HCT116 (cell line): ENCODE data around the gene SMAD2. TPM values are rescaled to one million over a fixed set of nuclear protein-coding genes. Genes with fewer than 3 reads are reported as not detected.

Source experiments
- ATAC-seq: fragments of 200-7000 bp; cut with Tn5 transposase; 2 replicates; pipeline ENCODE4 v1.9.1; 2020; ENCODE audit warnings: mild to moderate bottlenecking, moderate library complexity
- BruUV-seq: library from RNA; stranded (reverse); fragments of 400-500 nt; replicated peaks from 2 replicates; lab custom pipeline; 2021; lab: Mats Ljungman, UMichigan
- CTCF ChIA-PET: fragments of 300-600 bp; sonication (Branson Sonifier 250); formaldehyde crosslinking; loops from one replicate; lab custom pipeline; 2021; ENCODE audit warnings: antibody characterized with exemption; lab: Charles Lee
- POLR2A ChIA-PET: fragments of 300-600, 350-600 bp; sonication (Branson Sonifier 250); formaldehyde crosslinking; loops from one replicate; lab custom pipeline; 2021; ENCODE audit warnings: antibody characterized with exemption; lab: Charles Lee
- RAD21 ChIA-PET, 2 experiments: fragments of 300-600 bp; sonication (Branson Sonifier 250); formaldehyde crosslinking; loops; one replicate each; lab custom pipeline; 2023; ENCODE audit warnings: low total read pairs in 2 of 2; ENCODE audit not compliant: uncharacterized antibody in 2 of 2, unreplicated experiment in 2 of 2, low non-redundant PET in 1 of 2; lab: Charles Lee
- DNase-seq: peaks from one replicate; pipeline ENCODE4 v3.0.0-alpha.2; 2010; ENCODE audit warnings: low read depth, low spot score
- H2AFZ ChIP-seq: fragments of 200-600 bp; shearing (Covaris generic), sonication (generic); 2 replicates; pipeline ENCODE4 v1.6.1; 2017; ENCODE audit warnings: low read depth, mixed run types, mixed read lengths, antibody characterized with exemption, low read length; ENCODE audit not compliant: poor library complexity, severe bottlenecking
- H3K27ac ChIP-seq: 2 replicates; pipeline ENCODE4 v1.5.1; 2012; ENCODE audit warnings: low read depth, low read length
- H3K27me3 ChIP-seq: fragments of 200-600 bp; sonication (generic); 2 replicates; pipeline ENCODE4 v1.6.1; 2016; ENCODE audit warnings: mixed run types, low read length, mixed read lengths; ENCODE audit not compliant: insufficient read depth
- H3K36me3 ChIP-seq, 2 experiments: fragments of 200-500 bp in 1 of 2; fragments of 200-600 bp in 1 of 2; sonication (Bioruptor generic) in 1 of 2; sonication (generic) in 1 of 2; 2 replicates each; pipeline versions ENCODE4 v1.5.1 to v1.6.1; 2014 to 2016; ENCODE audit warnings: low read length in 2 of 2, inconsistent platforms in 1 of 2, mixed read lengths in 1 of 2, mixed run types in 1 of 2; ENCODE audit not compliant: insufficient read depth in 2 of 2, control insufficient read depth in 1 of 2
- H3K4me1 ChIP-seq, 2 experiments: fragments of 200-600 bp in 1 of 2; sonication (generic) in 1 of 2; 2 replicates each; pipeline versions ENCODE4 v1.5.1 to v1.6.1; 2012 to 2017; ENCODE audit warnings: low read length in 2 of 2, inconsistent platforms in 1 of 2, mild to moderate bottlenecking in 1 of 2, mixed read lengths in 1 of 2, mixed run types in 1 of 2, moderate library complexity in 1 of 2; ENCODE audit not compliant: insufficient read depth in 2 of 2, control insufficient read depth in 1 of 2
- H3K4me2 ChIP-seq: fragments of 200-600 bp; sonication (generic); 2 replicates; pipeline ENCODE4 v1.6.1; 2017; ENCODE audit warnings: mixed run types, low read length, mixed read lengths
- H3K4me3 ChIP-seq, 2 experiments: fragments of 200-600 bp in 1 of 2; sonication (generic) in 1 of 2; replicated peaks in 1 of 2; 2 replicates each; pipeline ENCODE4 v1.5.1; 2011 to 2016; ENCODE audit warnings: low read length in 2 of 2, control low read depth in 1 of 2, low read depth in 1 of 2, mild to moderate bottlenecking in 1 of 2, mixed read lengths in 1 of 2, mixed run types in 1 of 2
- H3K79me2 ChIP-seq: fragments of 200-600 bp; sonication (generic); 2 replicates; pipeline ENCODE4 v1.6.1; 2017; ENCODE audit warnings: mild to moderate bottlenecking, mixed run types, low read length, moderate library complexity, mixed read lengths; ENCODE audit not compliant: insufficient read depth
- H3K9ac ChIP-seq: fragments of 200-600 bp; sonication (generic); 2 replicates; pipeline ENCODE4 v1.6.1; 2016; ENCODE audit warnings: low read length, mixed read lengths
- H3K9me2 ChIP-seq: fragments of 200-600 bp; sonication (generic), shearing (Covaris generic); 2 replicates; pipeline ENCODE4 v1.6.1; 2017; ENCODE audit warnings: mixed run types, mild to moderate bottlenecking, moderate library complexity; ENCODE audit not compliant: insufficient read depth
- H3K9me3 ChIP-seq, 2 experiments: fragments of 200-500 bp in 1 of 2; fragments of 200-600 bp in 1 of 2; sonication (Bioruptor generic) in 1 of 2; sonication (generic) in 1 of 2; 2 replicates each; pipeline ENCODE4 v1.6.1; 2014 to 2017; ENCODE audit warnings: low read length in 2 of 2, mixed read lengths in 2 of 2, inconsistent platforms in 1 of 2, low read depth in 1 of 2, mild to moderate bottlenecking in 1 of 2, mixed run types in 1 of 2, moderate library complexity in 1 of 2; ENCODE audit not compliant: control insufficient read depth in 1 of 2, insufficient read depth in 1 of 2
- H4K20me1 ChIP-seq: fragments of 200-600 bp; sonication (generic), shearing (Covaris generic); 2 replicates; pipeline ENCODE4 v1.6.1; 2017; ENCODE audit warnings: mixed run types, mild to moderate bottlenecking, moderate library complexity; ENCODE audit not compliant: insufficient read depth
- ATF3 ChIP-seq: IDR thresholded peaks from 2 replicates; pipeline ENCODE4 v1.6.1; 2012
- CBX3 ChIP-seq: IDR thresholded peaks from 2 replicates; pipeline ENCODE4 v1.6.1; 2012; ENCODE audit warnings: low read depth
- CEBPB ChIP-seq: IDR thresholded peaks from 2 replicates; pipeline ENCODE4 v1.6.1; 2012; ENCODE audit warnings: low read depth
- CTCF ChIP-seq, 3 experiments: fragments of 200-600 bp in 1 of 3; sonication (generic) in 1 of 3; IDR thresholded peaks in 2 of 3; conservative IDR thresholded peaks in 1 of 3; 2 replicates each; pipeline ENCODE4 v1.5.1; 2012 to 2017; ENCODE audit warnings: low read depth in 2 of 3, low read length in 2 of 3, antibody characterized with exemption in 1 of 3, borderline replicate concordance in 1 of 3, control low read depth in 1 of 3, mild to moderate bottlenecking in 1 of 3, mixed read lengths in 1 of 3, mixed run types in 1 of 3, moderate library complexity in 1 of 3; ENCODE audit not compliant: insufficient read depth in 1 of 3
- EGR1 ChIP-seq: IDR thresholded peaks from 2 replicates; pipeline ENCODE4 v1.6.1; 2012; ENCODE audit warnings: low read depth
- ELF1 ChIP-seq: IDR thresholded peaks from 2 replicates; pipeline ENCODE4 v1.6.1; 2012; ENCODE audit warnings: low read depth, borderline replicate concordance
- EZH2 ChIP-seq: fragments of 200-600 bp; sonication (generic); IDR thresholded peaks from 2 replicates; pipeline ENCODE4 v1.6.1; 2017; ENCODE audit warnings: antibody characterized with exemption, mixed run types
- FOSL1 ChIP-seq: IDR thresholded peaks from 2 replicates; pipeline ENCODE4 v1.6.1; 2012; ENCODE audit warnings: low read depth
- JUND ChIP-seq: IDR thresholded peaks from 2 replicates; pipeline ENCODE4 v1.6.1; 2012
- MAX ChIP-seq: IDR thresholded peaks from 2 replicates; pipeline ENCODE4 v1.6.1; 2012
- POLR2A ChIP-seq: IDR thresholded peaks from 2 replicates; pipeline ENCODE4 v1.7.0; 2011; ENCODE audit warnings: borderline replicate concordance; ENCODE audit not compliant: insufficient read depth, insufficient read length; ENCODE audit errors: extremely low read depth
- POLR2AphosphoS5 ChIP-seq: IDR thresholded peaks from 2 replicates; pipeline ENCODE4 v1.6.1; 2011; ENCODE audit warnings: mild to moderate bottlenecking, low read depth, low read length, moderate library complexity
- RAD21 ChIP-seq: IDR thresholded peaks from 2 replicates; pipeline ENCODE4 v1.6.1; 2012; ENCODE audit warnings: low read depth, mild to moderate bottlenecking
- SIN3A ChIP-seq: IDR thresholded peaks from 2 replicates; pipeline ENCODE4 v1.6.1; 2012; ENCODE audit warnings: low read depth
- SP1 ChIP-seq: IDR thresholded peaks from 2 replicates; pipeline ENCODE4 v1.6.1; 2012; ENCODE audit warnings: low read depth
- SRF ChIP-seq: IDR thresholded peaks from 2 replicates; pipeline ENCODE4 v1.6.1; 2012; ENCODE audit warnings: low read depth
- TCF7L2 ChIP-seq: IDR thresholded peaks from 2 replicates; pipeline ENCODE4 v1.7.0; 2011; ENCODE audit warnings: borderline replicate concordance, inconsistent platforms; ENCODE audit not compliant: insufficient read depth, insufficient read length; ENCODE audit errors: extremely low read depth
- YY1 ChIP-seq: IDR thresholded peaks from 2 replicates; pipeline ENCODE4 v1.6.1; 2011; ENCODE audit warnings: low read length, low read depth, moderate library complexity, mild to moderate bottlenecking; ENCODE audit not compliant: insufficient replicate concordance; ENCODE audit errors: extremely low read depth
- ZFX ChIP-seq: fragments of 450-650 bp; IDR thresholded peaks from 2 replicates; pipeline ENCODE4 v1.6.1; 2017
- ZNF274 ChIP-seq: fragments of 200-500 bp; sonication (Bioruptor generic); IDR thresholded peaks from 2 replicates; pipeline ENCODE4 v1.6.1; 2014; ENCODE audit warnings: mild to moderate bottlenecking, low read depth, low read length, inconsistent platforms
- intact Hi-C: fragments of 100-400 bp; cut with micrococcal nuclease; formaldehyde crosslinking; loops from 2 replicates; pipeline ENCODE4 v1.10.0; 2022
- total RNA-seq: library from RNA; stranded (reverse); gene quantifications from one replicate; pipeline ENCODE4 v1.2.1, GENCODE V29; 2021; ENCODE audit not compliant: unreplicated experiment

SMAD2 gene
- total RNA-seq, 1 experiment from 2014 or later = 130 TPM

GRCh38 chr18:47838396-47838795, 92.1 kb downstream of the SMAD2 start:
- Histone ChIP-seq H2AFZ (no peak overlapping the region), H3K79me2 (no peaks in the 10 kb centered on the region), H3K27ac (no peak overlapping the region), H3K4me3 (no peak overlapping the region), H3K9me3 (no peaks in the 10 kb centered on the region), H3K36me3 (peaks cover 10 to 13% of the 10 kb centered on the region in 2 experiments; a peak in 3 of 4 replicates), H3K4me1 (no peaks in the 10 kb centered on the region), H3K9me2 (no peaks in the 10 kb centered on the region), H3K9ac (no peak overlapping the region), H3K4me2 (no peak overlapping the region), H4K20me1 (no peaks in the 10 kb centered on the region), H3K27me3 (no peaks in the 10 kb centered on the region)
- ChIA-PET POLR2A (no interaction called here), RAD21 (no interaction called here), CTCF (no interaction called here)
- ATAC-seq = no peak
- TF ChIP-seq ZNF274 = no peak
- no peak for TF ChIP-seq POLR2A
- no peak for TF ChIP-seq CTCF (IDR thresholded peaks at IDR 0.05 in 2 of 3, conservative IDR thresholded peaks at IDR 0.05 in 1 of 3; ENCODE audit: borderline replicate concordance in 1 of 3, insufficient read depth in 1 of 3, low read depth in 2 of 3, low read length in 2 of 3)
- TF ChIP-seq JUND = no peak
- no peak for TF ChIP-seq ELF1
- no peak for TF ChIP-seq CBX3
- no peak for TF ChIP-seq ATF3
- no peak for TF ChIP-seq TCF7L2
- no peak for TF ChIP-seq EZH2
- no peak for TF ChIP-seq FOSL1
- TF ChIP-seq MAX = no peak
- TF ChIP-seq SRF = no peak
- no peak for TF ChIP-seq EGR1
- no peak for TF ChIP-seq ZFX
- TF ChIP-seq YY1 = no peak
- TF ChIP-seq POLR2AphosphoS5 = no peak
- TF ChIP-seq SIN3A = no peak
- TF ChIP-seq CEBPB = no peak
- TF ChIP-seq RAD21 = no peak
- TF ChIP-seq SP1 = no peak
- intact Hi-C loops = no loop called here
- DNase-seq = no peak
- BruUV-seq = no TSS peak
